H1 (cell line): ENCODE measurements around the gene SLC39A13. TPM values are rescaled to one million over a fixed set of nuclear protein-coding genes. Genes with fewer than 3 reads are reported as not detected.

Experiments
- CTCF ChIA-PET: fragments of 300-600 bp; sonication (Branson Sonifier 250); formaldehyde crosslinking; loops from one replicate; lab custom pipeline; 2021; ENCODE audit not compliant: partially characterized antibody; lab: Charles Lee
- POLR2A ChIA-PET: fragments of 300-600 bp; sonication (Branson Sonifier 250); formaldehyde crosslinking; loops from one replicate; lab custom pipeline; 2021; ENCODE audit warnings: inconsistent platforms; ENCODE audit not compliant: partially characterized antibody; lab: Charles Lee
- DNase-seq, 2 experiments: peaks; one replicate each; pipeline versions ENCODE4 v3.0.0 to v3.0.0-alpha.2; 2010 to 2022; ENCODE audit warnings: low spot score in 2 of 2, low read depth in 1 of 2, mixed read lengths in 1 of 2
- FAIRE-seq: peaks from 2 replicates; lab custom pipeline; 2011; peaks lifted over from hg19 to GRCh38; lab: Jason Lieb, UNC
- H2AFZ ChIP-seq: 2 replicates; pipeline ENCODE4 v1.8.1; 2012; ENCODE audit warnings: low read length, inconsistent platforms
- H2AK5ac ChIP-seq: 2 replicates; pipeline ENCODE4 v1.6.1; 2013; ENCODE audit warnings: low read depth, low read length
- H2BK120ac ChIP-seq: replicated peaks from 2 replicates; pipeline ENCODE3; 2013; ENCODE audit warnings: low read depth, low read length, inconsistent platforms
- H2BK12ac ChIP-seq: 2 replicates; pipeline ENCODE4 v1.6.1; 2013; ENCODE audit warnings: low read depth, low read length
- H2BK15ac ChIP-seq: 2 replicates; pipeline ENCODE4 v1.6.1; 2013; ENCODE audit warnings: low read length
- H2BK20ac ChIP-seq: 2 replicates; pipeline ENCODE4 v1.6.1; 2013; ENCODE audit warnings: low read length
- H2BK5ac ChIP-seq: 2 replicates; pipeline ENCODE4 v1.6.1; 2013; ENCODE audit warnings: low read depth, low read length
- H3K14ac ChIP-seq: 2 replicates; pipeline ENCODE4 v1.6.1; 2013; ENCODE audit warnings: inconsistent platforms; ENCODE audit not compliant: insufficient read length
- H3K18ac ChIP-seq: 2 replicates; pipeline ENCODE4 v1.6.1; 2013; ENCODE audit warnings: low read length; ENCODE audit errors: extremely low read depth
- H3K23ac ChIP-seq: 2 replicates; pipeline ENCODE4 v1.6.1; 2013; ENCODE audit warnings: inconsistent platforms; ENCODE audit not compliant: insufficient read length
- H3K23me2 ChIP-seq: 2 replicates; pipeline ENCODE4 v1.6.1; 2013; ENCODE audit warnings: low read depth, low read length
- H3K27ac ChIP-seq: 2 replicates; pipeline ENCODE4 v1.6.1; 2011; ENCODE audit warnings: low read depth, low read length, inconsistent platforms
- H3K27me3 ChIP-seq, 4 experiments: replicated peaks in 1 of 4; 1 replicate in 1 of 4; 2 replicates in 3 of 4; pipeline versions ENCODE4 v1.6.1 to v1.8.1; 2011 to 2013; ENCODE audit warnings: low read length in 3 of 4, mild to moderate bottlenecking in 3 of 4, inconsistent platforms in 2 of 4, mixed read lengths in 2 of 4, moderate library complexity in 1 of 4; ENCODE audit not compliant: control insufficient read depth in 3 of 4, insufficient read depth in 3 of 4; ENCODE audit errors: extremely low read depth in 1 of 4
- H3K36me3 ChIP-seq, 4 experiments: 2 replicates each; pipeline versions ENCODE4 v1.6.1 to v1.8.1; 2011 to 2013; ENCODE audit warnings: mild to moderate bottlenecking in 4 of 4, low read length in 3 of 4, moderate library complexity in 2 of 4, control low read depth in 1 of 4, inconsistent platforms in 1 of 4; ENCODE audit not compliant: insufficient read depth in 4 of 4, control insufficient read depth in 2 of 4
- H3K4ac ChIP-seq: replicated peaks from 2 replicates; pipeline ENCODE3; 2013; ENCODE audit warnings: low read length, low read depth, mixed read lengths, inconsistent platforms; ENCODE audit not compliant: insufficient read length
- H3K4me1 ChIP-seq, 4 experiments: replicated peaks in 1 of 4; 1 replicate in 1 of 4; 2 replicates in 3 of 4; pipeline versions ENCODE4 v1.6.1 to v1.8.1; 2011 to 2013; ENCODE audit warnings: low read length in 3 of 4, inconsistent platforms in 2 of 4, mixed read lengths in 1 of 4; ENCODE audit not compliant: insufficient read depth in 4 of 4, control insufficient read depth in 3 of 4
- H3K4me2 ChIP-seq, 2 experiments: 2 replicates each; pipeline versions ENCODE4 v1.6.1 to v1.8.1; 2011 to 2013; ENCODE audit warnings: low read depth in 2 of 2, low read length in 2 of 2, control low read depth in 1 of 2, inconsistent platforms in 1 of 2, mild to moderate bottlenecking in 1 of 2; ENCODE audit not compliant: insufficient read depth in 1 of 2
- H3K4me3 ChIP-seq, 4 experiments: fragments of 200-600, 300-600 bp in 1 of 4; sonication (generic), shearing (Covaris generic), sonication (Bioruptor Twin) in 1 of 4; 2 replicates each; pipeline versions ENCODE4 v1.5.1 to v1.8.1; 2011 to 2016; ENCODE audit warnings: low read length in 4 of 4, low read depth in 3 of 4, control low read depth in 2 of 4, inconsistent platforms in 2 of 4, mild to moderate bottlenecking in 2 of 4, mixed read lengths in 1 of 4, moderate library complexity in 1 of 4; ENCODE audit not compliant: insufficient read depth in 2 of 4; ENCODE audit errors: extremely low read depth in 1 of 4
- H3K56ac ChIP-seq: replicated peaks from 2 replicates; pipeline ENCODE3; 2013; ENCODE audit warnings: low read depth, mild to moderate bottlenecking, mixed read lengths, low read length, inconsistent platforms; ENCODE audit not compliant: insufficient read length
- H3K79me1 ChIP-seq: 2 replicates; pipeline ENCODE4 v1.6.1; 2013; ENCODE audit warnings: low read depth, low read length, control low read depth
- H3K79me2 ChIP-seq, 2 experiments: 2 replicates each; pipeline versions ENCODE4 v1.6.1 to v1.8.1; 2012 to 2013; ENCODE audit warnings: low read length in 2 of 2, mild to moderate bottlenecking in 2 of 2, inconsistent platforms in 1 of 2; ENCODE audit not compliant: insufficient read depth in 2 of 2, control insufficient read depth in 1 of 2
- H3K9ac ChIP-seq, 4 experiments: replicated peaks in 1 of 4; 1 replicate in 1 of 4; 2 replicates in 3 of 4; pipeline versions ENCODE4 v1.6.1 to v1.8.1; 2011 to 2013; ENCODE audit warnings: low read depth in 3 of 4, low read length in 3 of 4, control low read depth in 2 of 4, mild to moderate bottlenecking in 2 of 4, moderate library complexity in 2 of 4, inconsistent platforms in 1 of 4; ENCODE audit errors: extremely low read depth in 1 of 4
- H3K9me3 ChIP-seq, 2 experiments: 2 replicates each; pipeline versions ENCODE4 v1.6.1 to v1.8.1; 2012 to 2013; ENCODE audit warnings: mild to moderate bottlenecking in 2 of 2, moderate library complexity in 2 of 2, control low read depth in 1 of 2, inconsistent platforms in 1 of 2, low read depth in 1 of 2, low read length in 1 of 2, mixed read lengths in 1 of 2; ENCODE audit not compliant: insufficient read depth in 2 of 2
- H4K20me1 ChIP-seq, 2 experiments: replicated peaks in 1 of 2; 2 replicates each; pipeline versions ENCODE3 to v1.8.1; 2011 to 2013; ENCODE audit warnings: inconsistent platforms in 2 of 2, low read length in 2 of 2, mild to moderate bottlenecking in 1 of 2; ENCODE audit not compliant: insufficient read depth in 2 of 2, control insufficient read depth in 1 of 2
- H4K5ac ChIP-seq: 2 replicates; pipeline ENCODE4 v1.6.1; 2013; ENCODE audit warnings: low read length, low read depth, mixed read lengths, inconsistent platforms; ENCODE audit not compliant: insufficient read length
- H4K8ac ChIP-seq: 2 replicates; pipeline ENCODE4 v1.8.0; 2013; ENCODE audit warnings: mild to moderate bottlenecking, moderate library complexity, low read length, inconsistent platforms; ENCODE audit not compliant: insufficient read depth; ENCODE audit errors: extremely low read depth
- H4K91ac ChIP-seq: replicated peaks from 2 replicates; pipeline ENCODE3; 2013; ENCODE audit warnings: low read length, mixed read lengths, inconsistent platforms; ENCODE audit not compliant: insufficient read length
- BRCA1 ChIP-seq: IDR thresholded peaks from 2 replicates; pipeline ENCODE4 v1.6.1; 2012; ENCODE audit warnings: low read depth, low read length, improper control_type of control experiment
- JUN ChIP-seq: IDR thresholded peaks from 2 replicates; pipeline ENCODE4 v1.6.1; 2011; ENCODE audit warnings: low read depth, mild to moderate bottlenecking, improper control_type of control experiment, low read length
- KDM1A ChIP-seq: fragments of 200-600, 300-600 bp; sonication (generic); IDR thresholded peaks from 2 replicates; pipeline ENCODE4 v1.7.1; 2016; ENCODE audit warnings: mild to moderate bottlenecking, low read length, borderline replicate concordance
- SUZ12 ChIP-seq: fragments of 200-600 bp; sonication (generic); IDR thresholded peaks from 2 replicates; pipeline ENCODE4 v1.6.1; 2012; ENCODE audit warnings: mild to moderate bottlenecking, inconsistent platforms, low read length, moderate library complexity, mixed read lengths
- TAF7 ChIP-seq: optimal IDR thresholded peaks from 2 replicates; pipeline ENCODE3; 2011; ENCODE audit warnings: low read depth, mild to moderate bottlenecking, inconsistent platforms, low read length, moderate library complexity, borderline replicate concordance
- WGBS, 2 experiments: shearing (Covaris generic) in 1 of 2; methylation state at CpG; one replicate each; pipeline versions ENCODE4 v1.1.6 to v1.1.7; 2013 to 2015; ENCODE audit warnings: low lambda C conversion rate in 2 of 2, mixed read lengths in 2 of 2, inconsistent platforms in 1 of 2, low coverage in 1 of 2, missing lambda C conversion rate in 1 of 2; ENCODE audit not compliant: insufficient replicate concordance in 2 of 2, insufficient coverage in 1 of 2, insufficient read length in 1 of 2; ENCODE audit errors: extremely low coverage in 1 of 2, missing lambda C conversion rate in 1 of 2; 5-methylcytosine and 5-hydroxymethylcytosine counted together
- polyA plus RNA-seq, 7 experiments: library from polyadenylated mRNA; depleted of rRNA in 3 of 7; stranded (reverse) in 5 of 7; unstranded in 2 of 7; fragments of >200 nt in 5 of 7; fragments of 200-250 nt in 2 of 7; gene quantifications; 1 replicate in 5 of 7; 2 replicates in 1 of 7; 4 replicates in 1 of 7; pipeline versions ENCODE4 v1.2.1 to v1.2.3, GENCODE V29; 2011 to 2013; ENCODE audit warnings: missing spikeins in 2 of 7, mixed read lengths in 2 of 7
- total RNA-seq: library from RNA; stranded (reverse); fragmentation: NEBNext Ultra II Directional; extraction: Animal tissue kit (Norgen Biotek cat#: 25700); gene quantifications from 2 replicates; pipeline ENCODE4 v1.2.1, GENCODE V29; 2021
- TF ChIP-seq, protein P1 (sequence below): IDR thresholded peaks from 2 replicates; pipeline ENCODE4 v1.6.1; 2011; ENCODE audit warnings: low read length, improper control_type of control experiment

SLC39A13 gene
- total and polyA plus RNA-seq, 2 of the 8 experiments (the other 6 are each of a cell fraction or from before 2014, with no cell fraction given), result 23.2 to 30.0 TPM

DNA sequence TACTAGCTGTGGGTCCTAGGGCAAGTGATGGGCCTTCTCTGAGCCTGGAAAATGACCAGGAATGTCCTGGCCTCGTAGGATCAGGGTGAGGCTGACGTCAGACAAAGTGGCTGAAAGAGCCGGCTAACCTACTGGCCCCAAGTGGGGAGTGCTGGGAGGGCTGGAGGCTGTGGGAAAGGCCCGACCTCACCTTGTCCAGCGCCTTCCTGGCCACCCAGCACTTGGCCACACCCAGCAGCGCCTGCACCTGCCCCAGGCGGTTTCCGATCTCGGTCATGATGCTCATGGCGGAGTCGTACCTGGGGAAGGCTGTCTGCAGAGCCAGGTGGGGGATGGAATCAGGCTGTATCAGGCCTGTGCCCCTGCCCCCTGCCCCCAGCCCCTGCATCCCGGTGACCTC is 33.0 kb downstream of the SLC39A13 start:
- no peak overlapping the region for H3K18ac ChIP-seq
- H4K20me1 ChIP-seq, result no peaks in the 10 kb centered on the region
- no peak overlapping the region for H2BK15ac ChIP-seq
- H2BK120ac ChIP-seq, result no peak overlapping the region
- H3K79me2 ChIP-seq, result no peaks in the 10 kb centered on the region
- H2BK12ac ChIP-seq, result no peak overlapping the region
- no peak overlapping the region for H4K91ac ChIP-seq
- H3K9me3 ChIP-seq, result no peaks in the 10 kb centered on the region
- H4K8ac ChIP-seq, result no peak overlapping the region
- H2BK20ac ChIP-seq, result no peak overlapping the region
- CTCF ChIA-PET, result interaction anchor here (1.1 kb wide), 1 partner anchor 29 kb away, joined by 5 read pairs; no protein-coding TSS in a partner anchor
- H3K4me1 ChIP-seq, result no peaks in the 10 kb centered on the region
- no peak overlapping the region for H2AFZ ChIP-seq
- POLR2A ChIA-PET, result interaction anchor here (1.1 to 1.3 kb wide), 2 partner anchors 25 to 44 kb away, joined by 3 to 8 read pairs; no protein-coding TSS in a partner anchor
- H3K23ac ChIP-seq, result no peak overlapping the region
- no peak overlapping the region for H3K4ac ChIP-seq
- H2BK5ac ChIP-seq, result no peak overlapping the region
- no peak overlapping the region for H3K56ac ChIP-seq
- H3K79me1 ChIP-seq, result no peaks in the 10 kb centered on the region
- no peak for FAIRE-seq
- no peak for TF ChIP-seq KDM1A
- TF ChIP-seq SUZ12, result no peak
- no peak for TF ChIP-seq JUN
- no peak for TF ChIP-seq BRCA1
- TF ChIP-seq, protein P1, sequence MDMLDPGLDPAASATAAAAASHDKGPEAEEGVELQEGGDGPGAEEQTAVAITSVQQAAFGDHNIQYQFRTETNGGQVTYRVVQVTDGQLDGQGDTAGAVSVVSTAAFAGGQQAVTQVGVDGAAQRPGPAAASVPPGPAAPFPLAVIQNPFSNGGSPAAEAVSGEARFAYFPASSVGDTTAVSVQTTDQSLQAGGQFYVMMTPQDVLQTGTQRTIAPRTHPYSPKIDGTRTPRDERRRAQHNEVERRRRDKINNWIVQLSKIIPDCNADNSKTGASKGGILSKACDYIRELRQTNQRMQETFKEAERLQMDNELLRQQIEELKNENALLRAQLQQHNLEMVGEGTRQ, result no peak
- TF ChIP-seq TAF7, result no peak
- TF ChIP-seq, all 59 proteins: peak for 0
- H2AK5ac ChIP-seq, result no peak overlapping the region
- H3K14ac ChIP-seq, result no peak overlapping the region
- H3K27ac ChIP-seq, result no peak overlapping the region
- no peaks in the 10 kb centered on the region for H3K27me3 ChIP-seq
- no peak overlapping the region for H4K5ac ChIP-seq
- H3K36me3 ChIP-seq, result no peaks in the 10 kb centered on the region
- 96% methylated on average over 11 of the region's 12 CpGs; no CpG with 5 or more reads in 1 of the 2 experiments for WGBS, 2 experiments
- DNase-seq, result no peak
- H3K23me2 ChIP-seq, result no peaks in the 10 kb centered on the region
- H3K4me2 ChIP-seq, result no peak overlapping the region
- H3K9ac ChIP-seq, result no peak overlapping the region
- H3K4me3 ChIP-seq, result no peak overlapping the region
